Measurements from ENCODE around the gene SLC25A22.

The SLC25A22 gene

GRCh38 chr11:798093-798713 is at the start of gene SLC25A22:
Gene SLC25A22, minus strand, starts transcription at chr11:798281. Its CDS starts 3,275 bp downstream, at chr11:795006.
- peak; percentile 83 for DNase-seq

GRCh38 chr11:847876-848275 is 49.8 kb upstream of the SLC25A22 start:
- no peak for DNase-seq

- no peak for DNase-seq
Observed at GRCh38 chr11:846496-847098, 48.5 kb upstream of the SLC25A22 start.

- DNase-seq = no peak
Observed at GRCh38 chr11:845872-846495, 47.9 kb upstream of the SLC25A22 start.

- DNase-seq = no peak
Observed at GRCh38 chr11:844693-845644, 46.9 kb upstream of the SLC25A22 start.

- DNase-seq = no peak
Observed at GRCh38 chr11:843818-844692, 46.0 kb upstream of the SLC25A22 start.

GRCh38 chr11:843086-843734 is 45.1 kb upstream of the SLC25A22 start:
- DNase-seq = no peak

- DNase-seq = peak; percentile 90
Observed at GRCh38 chr11:842370-843002, 44.4 kb upstream of the SLC25A22 start, which contains the start of the genes POLR2L and TSPAN4. Gene POLR2L, minus strand, starts transcription at chr11:842529. Its CDS starts 21 bp downstream, at chr11:842508. Gene TSPAN4, plus strand, starts transcription at chr11:842852. Its CDS starts 7,453 bp downstream, at chr11:850305.

- no peak for DNase-seq
Observed at GRCh38 chr11:841981-842369, 43.9 kb upstream of the SLC25A22 start.

- DNase-seq = no peak
Observed at GRCh38 chr11:839875-840617, 42.0 kb upstream of the SLC25A22 start.

GRCh38 chr11:839280-839623 is 41.2 kb upstream of the SLC25A22 start:
- DNase-seq = no peak

- no peak for DNase-seq
Observed at GRCh38 chr11:838441-839279, 40.6 kb upstream of the SLC25A22 start.

- no peak for DNase-seq
Observed at GRCh38 chr11:837990-838307, 39.9 kb upstream of the SLC25A22 start.

GRCh38 chr11:837189-837989 is 39.3 kb upstream of the SLC25A22 start:
- DNase-seq = no peak

GRCh38 chr11:836700-837099 is 38.6 kb upstream of the SLC25A22 start:
- DNase-seq = no peak

- DNase-seq = no peak
Observed at GRCh38 chr11:836274-836673, 38.2 kb upstream of the SLC25A22 start.

- no peak for DNase-seq
Observed at GRCh38 chr11:834371-835316, 36.6 kb upstream of the SLC25A22 start.
